A549 treated with CpdA at 1 μM for 4 hours (cell line): ENCODE results near the gene PRR20G. TPM values are rescaled to one million over a fixed set of nuclear protein-coding genes. Genes with fewer than 3 reads are reported as not detected.

ENCODE experiments used
- total RNA-seq: library from RNA; stranded (reverse); fragments of 200-300 nt; extraction: Qiagen RNA extraction; gene quantifications from 5 replicates; pipeline ENCODE4 v1.2.3, GENCODE V29; 2022; ENCODE audit warnings: low read depth

The PRR20G gene
- total RNA-seq: 0.05 to 0.21 TPM (median 0.13 TPM) in 4 of 5 replicates, not detected in the other

GRCh38 chr3:127287840-127288239 lies at the start of gene PRR20G:
Gene PRR20G (minus strand): TSS chr3:127288046. CDS start chr3:127287365, 681 bp downstream.

Other genes starting within 250 kb of the PRR20G start
- not detected in 5 replicates for gene PRR23E, start 94.9 kb downstream of the PRR20G start, total RNA-seq